Measurements from ENCODE around the gene CCND2. TPM values are rescaled to one million over a fixed set of nuclear protein-coding genes. Genes with fewer than 3 reads are reported as not detected.

The CCND2 gene
- total RNA-seq, 1 donor from 2014 or later: 283 TPM

DNA sequence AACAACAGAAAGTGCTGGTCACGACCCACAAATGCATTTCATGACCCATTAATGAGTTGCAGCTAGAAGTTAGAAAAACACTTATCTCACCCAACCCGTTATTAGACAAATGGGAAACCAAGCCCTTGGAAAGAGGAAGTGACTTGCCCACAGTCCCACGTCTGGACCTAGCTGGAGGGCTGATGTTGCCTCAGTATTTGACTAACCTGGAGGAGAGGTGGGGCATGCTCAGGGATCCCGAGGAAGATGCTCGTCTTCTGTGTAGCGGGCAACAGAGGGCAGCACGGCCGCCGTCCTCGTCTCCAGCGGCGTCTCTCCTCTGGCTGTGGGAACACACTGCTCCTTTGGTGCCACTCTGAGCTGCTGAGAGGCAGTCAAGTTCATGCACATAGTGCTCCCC is 12.7 kb downstream of the CCND2 start:
- intact Hi-C loops (cut with micrococcal nuclease): no loop called here

DNA sequence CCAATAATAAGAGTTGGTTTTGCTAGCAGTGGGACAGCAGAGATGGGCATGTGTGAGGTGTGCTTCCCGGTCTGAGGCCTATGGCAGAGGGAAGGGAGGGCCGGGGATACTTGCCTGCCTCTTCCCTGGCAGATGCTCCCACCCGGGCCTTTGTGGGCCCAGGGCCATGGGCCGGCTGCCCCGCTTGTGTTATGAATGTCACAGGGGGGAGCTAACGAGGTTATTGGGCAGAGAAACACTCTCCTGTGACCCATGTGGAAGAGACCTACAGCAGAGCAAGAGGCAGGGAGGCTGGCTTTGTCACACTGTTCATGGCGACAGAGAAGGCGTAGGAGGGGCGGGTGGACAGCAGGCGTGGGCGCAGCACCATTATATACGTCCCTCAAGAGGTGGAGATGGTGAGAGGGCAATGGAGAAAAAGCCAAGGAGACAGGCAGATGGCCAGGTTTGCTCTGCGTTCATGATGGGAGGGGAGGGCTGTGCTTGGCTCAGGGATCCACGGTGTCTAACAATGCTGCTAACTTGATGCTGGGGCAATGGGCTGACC is 13.3 kb downstream of the CCND2 start:
- TF ChIP-seq, protein P1, sequence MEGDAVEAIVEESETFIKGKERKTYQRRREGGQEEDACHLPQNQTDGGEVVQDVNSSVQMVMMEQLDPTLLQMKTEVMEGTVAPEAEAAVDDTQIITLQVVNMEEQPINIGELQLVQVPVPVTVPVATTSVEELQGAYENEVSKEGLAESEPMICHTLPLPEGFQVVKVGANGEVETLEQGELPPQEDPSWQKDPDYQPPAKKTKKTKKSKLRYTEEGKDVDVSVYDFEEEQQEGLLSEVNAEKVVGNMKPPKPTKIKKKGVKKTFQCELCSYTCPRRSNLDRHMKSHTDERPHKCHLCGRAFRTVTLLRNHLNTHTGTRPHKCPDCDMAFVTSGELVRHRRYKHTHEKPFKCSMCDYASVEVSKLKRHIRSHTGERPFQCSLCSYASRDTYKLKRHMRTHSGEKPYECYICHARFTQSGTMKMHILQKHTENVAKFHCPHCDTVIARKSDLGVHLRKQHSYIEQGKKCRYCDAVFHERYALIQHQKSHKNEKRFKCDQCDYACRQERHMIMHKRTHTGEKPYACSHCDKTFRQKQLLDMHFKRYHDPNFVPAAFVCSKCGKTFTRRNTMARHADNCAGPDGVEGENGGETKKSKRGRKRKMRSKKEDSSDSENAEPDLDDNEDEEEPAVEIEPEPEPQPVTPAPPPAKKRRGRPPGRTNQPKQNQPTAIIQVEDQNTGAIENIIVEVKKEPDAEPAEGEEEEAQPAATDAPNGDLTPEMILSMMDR (IDR thresholded peaks at IDR 0.05; ENCODE audit: borderline replicate concordance): no peak
- peak overlapping the region; percentile 73 for H3K27ac ChIP-seq (replicated peaks)
- no peaks in the 10 kb centered on the region for H3K9me3 ChIP-seq (replicated peaks)
- H3K27me3 ChIP-seq (ENCODE audit: low read depth): no peaks in the 10 kb centered on the region
- DNase-seq: no peak
- H3K4me1 ChIP-seq: peaks cover 100% of the 10 kb centered on the region
- intact Hi-C loops (cut with micrococcal nuclease): no loop called here
- no peak overlapping the region for H3K4me3 ChIP-seq
- peaks cover 65% of the 10 kb centered on the region for H3K36me3 ChIP-seq

More for the DNA sequence above, 12.7 kb downstream of the CCND2 start:
- TF ChIP-seq, protein P1 (IDR thresholded peaks at IDR 0.05; ENCODE audit: borderline replicate concordance): no peak
- H3K9me3 ChIP-seq (replicated peaks): no peaks in the 10 kb centered on the region
- peaks cover 71% of the 10 kb centered on the region for H3K36me3 ChIP-seq
- H3K27ac ChIP-seq (replicated peaks): peak overlapping the region; percentile 73
- peaks cover 100% of the 10 kb centered on the region for H3K4me1 ChIP-seq
- H3K27me3 ChIP-seq (ENCODE audit: low read depth): no peaks in the 10 kb centered on the region
- DNase-seq: no peak
- H3K4me3 ChIP-seq: no peak overlapping the region

DNA sequence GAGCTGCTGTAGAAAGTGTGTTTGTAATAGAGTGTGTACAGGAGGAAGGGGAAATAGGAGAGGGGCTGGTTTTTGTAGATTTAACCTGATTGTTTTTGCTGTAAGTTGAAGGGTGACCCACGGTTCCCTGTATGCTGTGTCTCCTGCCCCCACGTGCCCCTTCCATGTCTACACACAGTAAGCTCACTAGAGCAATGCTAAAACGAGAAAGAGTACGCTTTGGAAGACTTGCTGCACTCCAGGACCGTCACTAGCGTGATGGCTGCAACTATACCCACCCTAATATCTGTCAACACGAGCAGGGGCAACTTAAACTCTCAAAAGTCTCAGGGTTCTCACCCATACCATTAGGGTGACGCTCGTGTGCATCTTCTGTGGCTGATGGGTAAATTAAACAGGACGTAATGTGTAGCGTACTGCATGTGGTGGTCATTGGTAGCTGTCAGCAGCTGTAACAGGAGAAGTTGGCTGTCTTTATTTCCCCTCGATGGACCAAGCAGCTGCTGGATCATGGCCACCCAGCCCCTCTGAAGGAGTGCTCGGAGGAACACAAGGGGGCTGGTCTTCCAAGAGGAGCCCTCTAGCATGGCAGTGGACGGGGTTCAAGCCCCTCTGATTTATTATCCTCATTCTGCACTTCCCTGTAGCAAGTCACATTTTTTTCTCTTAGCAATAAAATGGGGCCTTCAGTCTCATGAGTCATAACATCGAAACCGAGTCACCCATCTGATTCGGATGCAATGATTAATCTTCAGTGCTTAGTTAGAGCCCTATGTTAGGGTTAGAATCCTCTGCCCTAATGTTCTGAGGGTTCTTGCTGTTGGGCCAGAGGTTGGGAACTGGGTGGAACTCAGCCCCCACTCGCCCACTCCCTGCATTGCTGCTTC is 14.0 kb downstream of the CCND2 start:
- Histone ChIP-seq H3K27ac (replicated peaks) (peak overlapping the region; percentile 73), H3K4me1 (peaks cover 100% of the 10 kb centered on the region), H3K4me3 (no peak overlapping the region), H3K9me3 (replicated peaks) (no peaks in the 10 kb centered on the region), H3K36me3 (peaks cover 58% of the 10 kb centered on the region), H3K27me3 (ENCODE audit: low read depth) (no peaks in the 10 kb centered on the region)
- DNase-seq: no peak
- intact Hi-C loops (cut with micrococcal nuclease): no loop called here
- TF ChIP-seq, protein P1 (IDR thresholded peaks at IDR 0.05; ENCODE audit: borderline replicate concordance): no peak

DNA sequence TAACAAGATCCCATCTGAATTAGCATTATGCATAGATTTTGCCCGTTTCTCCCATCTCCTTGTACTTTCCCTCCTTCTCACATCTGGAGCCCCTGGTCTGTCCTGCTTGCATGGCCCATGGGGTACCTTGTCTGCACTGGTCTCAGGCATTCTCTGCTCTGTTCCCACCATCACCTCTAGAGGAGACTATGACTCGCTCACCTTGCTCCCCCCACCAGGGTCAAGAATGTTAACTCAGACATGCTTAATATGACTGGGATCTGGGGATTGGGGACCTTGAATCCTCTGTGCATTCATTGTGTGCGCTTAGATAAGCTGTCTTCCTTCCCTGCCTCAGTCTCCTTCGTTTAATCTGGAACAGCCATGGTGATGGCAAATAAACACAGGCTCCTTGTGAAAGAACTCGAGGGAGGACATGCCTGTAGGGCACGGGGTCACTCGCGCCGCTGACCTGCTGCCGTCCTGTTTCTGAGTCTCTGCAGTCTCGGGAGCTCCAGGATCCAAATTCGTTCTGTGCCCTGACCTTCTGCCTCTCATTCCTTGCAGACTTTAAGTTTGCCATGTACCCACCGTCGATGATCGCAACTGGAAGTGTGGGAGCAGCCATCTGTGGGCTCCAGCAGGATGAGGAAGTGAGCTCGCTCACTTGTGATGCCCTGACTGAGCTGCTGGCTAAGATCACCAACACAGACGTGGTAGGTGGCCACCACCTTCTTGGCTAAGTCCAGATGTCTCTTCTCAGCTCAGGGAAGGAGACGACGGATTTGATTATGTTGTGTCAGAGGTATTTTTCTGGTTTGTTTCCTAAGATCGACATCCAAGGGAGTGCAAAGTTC is 15.0 kb downstream of the CCND2 start:
- peaks cover 49% of the 10 kb centered on the region for H3K36me3 ChIP-seq
- H3K4me3 ChIP-seq: peak overlapping the region; percentile 35
- no peaks in the 10 kb centered on the region for H3K9me3 ChIP-seq (replicated peaks)
- no peak for DNase-seq
- no peaks in the 10 kb centered on the region for H3K27me3 ChIP-seq (ENCODE audit: low read depth)
- TF ChIP-seq, protein P1 (IDR thresholded peaks at IDR 0.05; ENCODE audit: borderline replicate concordance): no peak
- H3K4me1 ChIP-seq: peaks cover 100% of the 10 kb centered on the region
- H3K27ac ChIP-seq (replicated peaks): peak overlapping the region; percentile 73
- intact Hi-C loops (cut with micrococcal nuclease): no loop called here

DNA sequence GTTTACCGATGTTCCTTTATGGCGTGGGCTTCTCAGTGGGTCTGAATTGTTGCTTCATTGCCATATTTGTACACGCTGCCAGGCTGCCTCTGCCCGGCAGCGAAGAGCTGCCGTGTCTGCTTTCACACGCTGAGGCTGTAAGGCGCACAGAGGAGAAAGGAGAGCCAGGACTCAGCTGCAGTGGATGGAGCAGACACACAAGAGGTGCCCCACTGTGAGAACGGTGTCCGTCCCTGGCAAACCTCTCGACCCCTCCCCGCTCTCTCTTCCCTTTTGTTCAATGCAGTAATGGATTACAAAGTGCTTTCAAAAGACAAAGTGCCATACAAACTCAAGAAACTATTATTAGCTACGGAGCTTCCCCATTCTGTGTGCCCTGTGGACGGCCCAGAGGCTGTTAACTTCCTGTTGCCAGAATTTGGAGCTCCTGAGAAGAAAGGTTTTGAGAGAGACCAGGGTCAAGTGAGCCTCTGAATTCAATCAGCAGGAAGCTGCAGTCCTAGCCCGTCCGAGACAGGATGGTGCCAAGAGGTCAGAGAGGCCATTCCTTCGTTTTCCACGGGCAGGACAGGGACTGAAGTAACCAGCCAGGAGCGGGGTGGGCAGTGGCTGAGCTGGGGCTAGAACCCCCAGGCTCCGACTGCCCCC is 15.8 kb downstream of the CCND2 start:
- intact Hi-C loops (cut with micrococcal nuclease): no loop called here
- Histone ChIP-seq H3K4me1 (peaks cover 100% of the 10 kb centered on the region), H3K27me3 (ENCODE audit: low read depth) (no peaks in the 10 kb centered on the region), H3K4me3 (peak overlapping the region; percentile 35), H3K9me3 (replicated peaks) (no peaks in the 10 kb centered on the region), H3K27ac (replicated peaks) (peak overlapping the region; percentile 73), H3K36me3 (peaks cover 43% of the 10 kb centered on the region)
- TF ChIP-seq, protein P1 (IDR thresholded peaks at IDR 0.05; ENCODE audit: borderline replicate concordance): no peak
- DNase-seq: no peak

Data from left ventricle myocardium inferior (tissue), 1 donor.